ENCODE results near the gene ELAVL1.
"Not testable (repeated sequence)": the region's sequence is repeated elsewhere in the genome, so short reads cannot be mapped to it uniquely, and the experiment has no call there.

ELAVL1 gene

GRCh38 chr19:7932930-7933300 lies 72.5 kb downstream of the ELAVL1 start:
- no peak for DNase-seq

GRCh38 chr19:7932276-7932929 lies 73.0 kb downstream of the ELAVL1 start:
- DNase-seq, result no peak

GRCh38 chr19:7931221-7932061 lies 74.0 kb downstream of the ELAVL1 start:
- no peak for DNase-seq

GRCh38 chr19:7930765-7931164 lies 74.7 kb downstream of the ELAVL1 start:
- DNase-seq, result no peak

- DNase-seq, result not testable (repeated sequence)
These were observed 75.4 kb downstream of the ELAVL1 start for GRCh38 chr19:7930030-7930429.

GRCh38 chr19:7928741-7929701 lies 76.4 kb downstream of the ELAVL1 start:
- DNase-seq, result peak; percentile 47

GRCh38 chr19:7928334-7928706 lies 77.1 kb downstream of the ELAVL1 start:
- DNase-seq, result no peak

GRCh38 chr19:7927605-7928333 lies 77.7 kb downstream of the ELAVL1 start:
- no peak for DNase-seq

GRCh38 chr19:7926727-7927604 lies 78.5 kb downstream of the ELAVL1 start:
- DNase-seq, result no peak

GRCh38 chr19:7926021-7926726 lies 79.3 kb downstream of the ELAVL1 start, which contains the start of gene CTXN1:
Gene CTXN1, minus strand, starts transcription at chr19:7926135. Its CDS starts 597 bp downstream, at chr19:7925538.
- DNase-seq, result peak; percentile 56

GRCh38 chr19:7925171-7925851 lies 80.1 kb downstream of the ELAVL1 start:
- DNase-seq, result peak; percentile 75

- DNase-seq, result no peak
These were observed 80.7 kb downstream of the ELAVL1 start for GRCh38 chr19:7924651-7925170.

- DNase-seq, result no peak
These were observed 81.2 kb downstream of the ELAVL1 start for GRCh38 chr19:7924241-7924640.

GRCh38 chr19:7923295-7924191 lies 81.9 kb downstream of the ELAVL1 start:
- no peak for DNase-seq

GRCh38 chr19:7922836-7923195 lies 82.6 kb downstream of the ELAVL1 start:
- no peak for DNase-seq

GRCh38 chr19:7921967-7922835 lies 83.2 kb downstream of the ELAVL1 start:
- DNase-seq, result no peak

- DNase-seq, result no peak
These were observed 84.0 kb downstream of the ELAVL1 start for GRCh38 chr19:7921302-7921966.
